ENCODE results near the gene C12orf43.

The C12orf43 gene

GRCh38 chr12:121036810-121037326, 20.6 kb upstream of the C12orf43 start:
- Histone ChIP-seq H3K27me3 (ENCODE audit: insufficient read depth, low read length, poor library complexity) (no peaks in the 10 kb centered on the region), H3K36me3 (ENCODE audit: insufficient read depth, low read length) (no peaks in the 10 kb centered on the region), H3K9ac (ENCODE audit: low read depth, low read length) (no peak overlapping the region), H3K4me1 (ENCODE audit: insufficient read depth, low read length) (peaks cover 28% of the 10 kb centered on the region), H3K79me2 (ENCODE audit: insufficient read depth, low read length) (no peaks in the 10 kb centered on the region), H3K4me3 (ENCODE audit: low read depth in 1 of 2, low read length in 2 of 2) (no peak overlapping the region), H2AFZ (ENCODE audit: low read depth, low read length) (no peak overlapping the region), H3K9me3 (ENCODE audit: insufficient read depth, low read length, severe bottlenecking) (no peaks in the 10 kb centered on the region), H4K20me1 (ENCODE audit: insufficient read depth, low read length) (no peaks in the 10 kb centered on the region), H3K4me2 (ENCODE audit: insufficient read depth, low read length) (no peak overlapping the region), H3K27ac (ENCODE audit: low read length) (no peak overlapping the region)
- no peak for TF ChIP-seq EZH2 (IDR thresholded peaks at IDR 0.05; ENCODE audit: borderline replicate concordance, low read depth, low read length, severe bottlenecking)
- no peak for TF ChIP-seq CTCF (IDR thresholded peaks at IDR 0.05; ENCODE audit: borderline replicate concordance, extremely low read depth, low read length, poor library complexity, severe bottlenecking)
- DNase-seq (no peak), ATAC-seq (ENCODE audit: insufficient read depth, low read depth) (no peak)

GRCh38 chr12:121034616-121035305, 18.5 kb upstream of the C12orf43 start:
- H3K27ac ChIP-seq (ENCODE audit: low read length): no peak overlapping the region
- DNase-seq: no peak
- no peaks in the 10 kb centered on the region for H3K9me3 ChIP-seq (ENCODE audit: insufficient read depth, low read length, severe bottlenecking)
- no peaks in the 10 kb centered on the region for H3K79me2 ChIP-seq (ENCODE audit: insufficient read depth, low read length)
- no peaks in the 10 kb centered on the region for H4K20me1 ChIP-seq (ENCODE audit: insufficient read depth, low read length)
- no peak for ATAC-seq (ENCODE audit: insufficient read depth, low read depth)
- H3K36me3 ChIP-seq (ENCODE audit: insufficient read depth, low read length): no peaks in the 10 kb centered on the region
- no peak overlapping the region for H3K9ac ChIP-seq (ENCODE audit: low read depth, low read length)
- TF ChIP-seq EZH2 (IDR thresholded peaks at IDR 0.05; ENCODE audit: borderline replicate concordance, low read depth, low read length, severe bottlenecking) (no peak), CTCF (IDR thresholded peaks at IDR 0.05; ENCODE audit: borderline replicate concordance, extremely low read depth, low read length, poor library complexity, severe bottlenecking) (no peak)
- peaks cover 28% of the 10 kb centered on the region for H3K4me1 ChIP-seq (ENCODE audit: insufficient read depth, low read length)
- H3K4me3 ChIP-seq (ENCODE audit: low read depth in 1 of 2, low read length in 2 of 2): no peak overlapping the region
- 0 out of 2 replicates have a peak overlapping the region, but pooled peaks have one; percentile 29 for H2AFZ ChIP-seq (ENCODE audit: low read depth, low read length)
- H3K27me3 ChIP-seq (ENCODE audit: insufficient read depth, low read length, poor library complexity): no peaks in the 10 kb centered on the region
- H3K4me2 ChIP-seq (ENCODE audit: insufficient read depth, low read length): no peak overlapping the region

GRCh38 chr12:121033625-121034349, 17.5 kb upstream of the C12orf43 start:
- Histone ChIP-seq H3K79me2 (ENCODE audit: insufficient read depth, low read length) (no peaks in the 10 kb centered on the region), H3K9me3 (ENCODE audit: insufficient read depth, low read length, severe bottlenecking) (no peaks in the 10 kb centered on the region), H4K20me1 (ENCODE audit: insufficient read depth, low read length) (no peaks in the 10 kb centered on the region), H2AFZ (ENCODE audit: low read depth, low read length) (no peak overlapping the region; the same call in 1 of the 2 replicates), H3K36me3 (ENCODE audit: insufficient read depth, low read length) (no peaks in the 10 kb centered on the region), H3K9ac (ENCODE audit: low read depth, low read length) (no peak overlapping the region), H3K4me1 (ENCODE audit: insufficient read depth, low read length) (peaks cover 21% of the 10 kb centered on the region), H3K4me3 (ENCODE audit: low read depth in 1 of 2, low read length in 2 of 2) (no peak overlapping the region), H3K4me2 (ENCODE audit: insufficient read depth, low read length) (no peak overlapping the region), H3K27ac (ENCODE audit: low read length) (no peak overlapping the region), H3K27me3 (ENCODE audit: insufficient read depth, low read length, poor library complexity) (no peaks in the 10 kb centered on the region)
- peak; percentile 32 for DNase-seq
- ATAC-seq (ENCODE audit: insufficient read depth, low read depth): peak; percentile 67
- TF ChIP-seq CTCF (IDR thresholded peaks at IDR 0.05; ENCODE audit: borderline replicate concordance, extremely low read depth, low read length, poor library complexity, severe bottlenecking): no peak
- no peak for TF ChIP-seq EZH2 (IDR thresholded peaks at IDR 0.05; ENCODE audit: borderline replicate concordance, low read depth, low read length, severe bottlenecking)
